Anterior cingulate cortex (tissue), 58 donors: ENCODE results near the gene NEU3.

Experiments used
- DNase-seq, 58 donors: peaks; one replicate each; lab custom pipeline; 2025; lab: John Stamatoyannopoulos, UW

NEU3 gene

DNA sequence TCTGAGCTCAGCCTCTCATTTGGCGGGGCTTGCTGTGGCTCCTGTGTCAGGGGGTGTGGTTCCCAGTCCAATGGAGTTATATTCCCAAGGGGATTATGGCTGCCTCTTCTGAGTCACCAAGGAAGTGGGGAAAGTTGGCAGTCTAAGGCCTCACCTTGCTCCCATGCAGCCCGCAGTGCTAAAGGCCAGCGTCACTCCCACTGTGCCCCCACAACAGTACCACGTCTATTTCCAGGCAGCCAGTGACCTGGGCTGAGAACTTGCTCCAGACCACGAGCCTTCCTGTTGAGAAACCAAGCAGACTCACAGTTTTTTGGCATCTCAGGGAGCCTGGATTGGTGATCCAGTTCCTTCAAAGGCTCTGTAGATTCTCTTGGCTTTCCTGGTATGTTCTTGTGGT lies 62.3 kb downstream of the NEU3 start:
- DNase-seq: no peak

DNA sequence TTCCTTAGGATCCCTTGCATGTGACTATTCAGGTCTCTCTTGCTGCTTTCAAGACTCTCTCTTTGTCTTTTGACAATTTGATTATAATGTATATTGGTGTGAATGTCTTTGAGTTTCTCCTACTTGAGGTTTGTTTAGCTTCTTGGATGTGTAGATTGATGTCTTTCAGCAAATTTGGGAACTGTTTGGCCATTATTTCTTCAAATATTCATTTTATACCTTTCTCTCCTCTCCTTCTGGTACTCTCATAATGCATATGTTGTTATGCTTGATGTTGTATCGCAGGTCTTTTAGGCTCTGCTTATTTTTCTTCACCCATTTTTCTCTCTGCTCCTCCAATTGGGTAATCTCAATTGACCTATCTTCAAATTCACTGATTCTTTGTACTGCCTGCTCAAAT lies 63.7 kb downstream of the NEU3 start:
- DNase-seq: no peak

DNA sequence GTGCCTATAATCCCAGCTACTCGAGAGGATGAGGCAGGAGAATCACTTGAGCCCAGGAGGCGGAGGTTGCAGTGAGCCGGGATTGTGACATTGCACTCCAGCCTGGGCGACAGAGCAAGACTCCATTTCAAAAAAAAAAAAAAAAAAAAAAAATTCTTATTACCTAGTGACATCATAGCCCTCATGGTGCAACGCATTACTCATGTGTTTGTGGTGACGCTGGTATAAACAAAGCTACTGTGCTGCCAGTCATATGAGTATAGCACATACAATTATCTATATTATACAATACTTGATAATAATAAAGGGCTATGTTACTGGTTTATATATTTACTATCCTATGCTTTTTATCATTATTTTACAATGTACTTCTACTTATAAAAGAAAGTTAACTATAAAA lies 66.8 kb downstream of the NEU3 start:
- no peak for DNase-seq

DNA sequence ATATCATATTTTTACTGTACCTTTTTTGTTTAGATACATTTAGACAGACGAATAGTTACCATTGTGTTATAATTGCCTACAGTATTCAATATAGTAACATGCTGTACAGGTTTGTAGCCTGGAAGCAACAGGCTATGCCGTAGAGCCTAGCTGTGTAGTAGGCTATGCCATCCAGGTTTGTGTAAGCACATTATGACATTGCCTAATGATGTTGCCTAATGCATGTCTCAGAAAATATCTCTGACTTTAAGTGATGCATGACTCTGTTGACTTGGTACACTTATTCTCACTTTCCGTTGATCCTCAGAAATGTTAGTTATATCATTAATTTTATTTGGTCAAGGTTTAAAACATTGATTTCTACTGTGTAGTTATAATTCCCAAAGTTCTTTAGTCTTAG lies 68.1 kb downstream of the NEU3 start:
- DNase-seq: no peak

DNA sequence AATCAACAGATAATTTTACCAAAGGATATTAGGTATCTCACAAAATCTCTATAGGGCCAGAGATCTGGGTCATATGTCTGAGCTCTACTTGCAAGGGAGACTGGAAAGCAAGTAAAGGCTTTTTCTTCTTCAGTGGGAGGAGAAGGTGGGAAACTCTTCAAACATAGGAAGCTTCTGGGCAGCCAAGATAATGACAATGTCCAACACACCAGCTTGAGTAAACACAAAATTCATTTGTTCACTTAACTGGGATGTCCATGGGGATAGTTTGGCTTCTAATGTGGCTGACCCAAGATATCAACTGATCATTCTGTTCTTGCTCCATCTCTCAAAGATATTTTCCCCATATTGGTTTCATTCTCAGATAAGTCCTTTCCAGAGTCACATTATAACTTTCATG lies 70.6 kb downstream of the NEU3 start:
- no peak for DNase-seq

DNA sequence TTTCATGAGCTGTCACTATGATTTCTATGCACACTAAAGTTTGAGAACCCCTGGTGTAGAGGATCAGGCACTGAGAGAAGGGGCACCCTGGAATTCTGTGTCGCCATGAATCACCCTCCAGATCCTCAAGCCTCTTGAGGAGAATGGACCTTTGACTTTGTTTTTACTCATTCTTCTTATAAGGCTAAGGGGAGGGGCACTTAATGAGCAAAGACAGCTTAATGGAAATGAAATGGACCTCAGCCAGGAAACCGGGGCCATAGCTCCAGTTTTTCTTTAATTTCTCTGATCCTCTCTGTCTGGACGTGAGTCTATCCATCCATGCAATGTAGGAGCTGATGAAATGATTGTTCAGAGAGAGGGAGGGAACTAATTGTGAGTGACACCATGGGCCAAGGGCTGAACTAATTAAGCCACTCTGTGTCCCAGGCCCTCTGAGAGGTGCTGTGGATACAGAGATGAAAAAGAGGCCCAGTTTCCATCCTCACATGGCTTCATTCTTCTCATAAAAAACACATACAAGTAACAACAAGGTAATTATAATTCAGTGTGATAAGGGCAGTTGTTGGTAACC lies 75.1 kb downstream of the NEU3 start:
- no peak for DNase-seq

DNA sequence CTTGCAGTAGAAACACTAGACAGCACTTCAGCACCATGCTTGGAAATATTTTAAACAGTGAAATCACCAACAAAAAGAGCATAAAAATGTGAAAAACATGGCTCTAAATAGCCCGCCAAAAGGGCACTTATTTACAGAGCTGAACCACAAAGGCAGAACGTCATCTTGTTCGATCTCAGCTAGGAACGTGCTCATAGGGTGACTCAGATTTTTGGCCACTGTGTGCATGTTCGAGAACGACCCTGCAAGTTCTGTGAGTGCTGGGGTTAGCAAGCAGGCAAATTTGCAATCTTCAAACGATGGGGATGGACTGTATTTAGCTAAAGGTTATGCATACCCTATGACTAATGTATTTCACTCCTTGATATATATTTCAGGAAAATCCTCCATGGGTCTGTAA lies 77.3 kb downstream of the NEU3 start:
- DNase-seq: no peak
